GM12801 (cell line): ENCODE data around the gene PEX7.

Source experiments
- TF ChIP-seq, protein P1 (sequence below): IDR thresholded peaks from one replicate; pipeline ENCODE4 v1.5.1; 2011; ENCODE audit warnings: control low read depth; ENCODE audit not compliant: insufficient read length; ENCODE audit errors: extremely low read depth

PEX7 gene

DNA sequence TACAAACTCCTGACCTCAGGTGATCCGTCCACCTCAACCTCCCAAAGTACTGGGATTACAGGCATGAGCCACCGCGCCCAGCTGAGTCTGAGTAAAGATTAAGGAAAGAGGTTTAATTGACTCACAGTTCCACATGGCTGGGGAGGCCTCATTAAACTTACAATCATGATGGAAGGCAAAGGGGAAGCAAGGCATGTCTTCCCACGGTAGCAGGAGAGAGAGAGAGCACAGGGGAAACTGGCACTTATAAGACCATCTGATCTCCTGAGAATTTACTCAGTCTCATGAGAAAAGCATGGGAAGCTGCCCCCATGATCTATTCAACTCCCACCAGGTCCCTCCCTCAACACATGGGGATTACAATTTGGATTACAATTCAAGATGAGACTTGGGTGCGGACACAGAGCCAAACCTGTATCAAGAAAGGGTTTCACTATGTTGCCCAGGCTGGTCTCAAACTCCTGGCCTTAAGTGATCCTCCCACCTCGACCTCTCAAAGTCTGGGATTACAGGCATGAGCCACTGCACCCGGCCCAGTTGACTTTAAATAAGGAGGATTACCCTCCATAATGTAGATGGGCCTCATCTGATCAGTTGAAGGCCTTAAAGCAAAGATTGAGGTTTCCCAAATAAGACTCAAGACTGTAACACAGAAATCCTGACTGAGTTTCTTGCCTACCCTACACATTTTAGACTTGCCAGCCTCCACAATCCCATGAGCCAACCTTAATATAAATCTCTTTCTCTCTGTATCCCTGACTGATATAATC is 13.1 kb upstream of the PEX7 start:
- TF ChIP-seq, protein P1, sequence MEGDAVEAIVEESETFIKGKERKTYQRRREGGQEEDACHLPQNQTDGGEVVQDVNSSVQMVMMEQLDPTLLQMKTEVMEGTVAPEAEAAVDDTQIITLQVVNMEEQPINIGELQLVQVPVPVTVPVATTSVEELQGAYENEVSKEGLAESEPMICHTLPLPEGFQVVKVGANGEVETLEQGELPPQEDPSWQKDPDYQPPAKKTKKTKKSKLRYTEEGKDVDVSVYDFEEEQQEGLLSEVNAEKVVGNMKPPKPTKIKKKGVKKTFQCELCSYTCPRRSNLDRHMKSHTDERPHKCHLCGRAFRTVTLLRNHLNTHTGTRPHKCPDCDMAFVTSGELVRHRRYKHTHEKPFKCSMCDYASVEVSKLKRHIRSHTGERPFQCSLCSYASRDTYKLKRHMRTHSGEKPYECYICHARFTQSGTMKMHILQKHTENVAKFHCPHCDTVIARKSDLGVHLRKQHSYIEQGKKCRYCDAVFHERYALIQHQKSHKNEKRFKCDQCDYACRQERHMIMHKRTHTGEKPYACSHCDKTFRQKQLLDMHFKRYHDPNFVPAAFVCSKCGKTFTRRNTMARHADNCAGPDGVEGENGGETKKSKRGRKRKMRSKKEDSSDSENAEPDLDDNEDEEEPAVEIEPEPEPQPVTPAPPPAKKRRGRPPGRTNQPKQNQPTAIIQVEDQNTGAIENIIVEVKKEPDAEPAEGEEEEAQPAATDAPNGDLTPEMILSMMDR: no peak

DNA sequence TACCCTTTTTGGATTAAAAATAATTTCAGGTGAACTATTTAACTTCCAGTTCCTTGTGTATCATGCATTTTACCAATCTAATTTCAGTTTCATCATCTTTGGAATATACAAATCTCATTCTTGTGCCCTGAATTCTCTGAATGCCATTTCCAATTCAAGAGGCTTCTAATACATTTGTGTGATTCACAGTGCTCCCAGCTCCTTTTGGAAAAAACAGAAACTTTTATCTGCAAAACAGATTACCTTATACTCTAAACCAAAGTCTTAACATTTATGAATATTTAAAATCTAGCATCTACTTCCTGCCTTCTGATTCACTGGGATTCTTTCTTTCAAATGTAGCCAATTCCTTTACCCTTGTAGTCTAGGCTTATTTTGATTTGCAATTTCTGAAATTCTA is 11.1 kb upstream of the PEX7 start:
- TF ChIP-seq, protein P1: no peak

- TF ChIP-seq, protein P1: no peak
These were observed 10.2 kb upstream of the PEX7 start for GRCh38 chr6:136812174-136812573.

- TF ChIP-seq, protein P1: no peak
These were observed 5.7 kb upstream of the PEX7 start for GRCh38 chr6:136816656-136817055.

DNA sequence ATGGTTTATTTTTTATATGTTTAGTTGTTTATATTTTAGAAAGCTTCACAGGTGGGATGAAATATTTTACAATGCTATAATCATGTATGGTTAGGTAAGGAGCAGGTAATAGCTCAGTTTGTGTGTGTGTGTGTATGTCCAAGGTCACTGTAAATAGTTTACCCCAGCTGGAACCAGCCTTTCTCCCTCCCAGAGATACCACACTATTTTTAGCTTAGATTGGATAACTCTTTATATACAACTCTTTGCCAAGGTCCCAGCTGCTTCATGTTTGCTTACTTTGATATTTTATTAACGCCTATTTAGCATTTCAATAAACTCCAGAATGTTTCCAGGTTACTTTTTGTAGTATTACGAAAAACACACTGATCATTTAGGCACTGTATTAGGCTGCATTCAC is 1.8 kb upstream of the PEX7 start:
- TF ChIP-seq, protein P1: no peak

DNA sequence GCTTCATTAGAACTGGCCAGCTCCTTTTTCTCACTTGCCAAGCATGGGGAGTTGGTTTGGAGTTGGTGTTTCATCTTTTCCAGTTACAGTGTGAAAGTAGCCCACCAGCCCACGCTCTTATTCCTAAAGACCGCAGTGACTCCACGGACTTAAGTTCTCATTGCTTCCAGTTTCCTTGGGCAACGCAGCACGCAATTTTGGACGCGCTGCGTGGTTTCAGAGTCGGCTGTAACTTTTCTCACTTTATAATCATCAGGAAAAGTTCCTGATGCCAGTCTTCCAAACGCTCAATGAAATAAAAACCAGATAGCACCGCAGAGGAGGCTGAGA is 381 bp upstream of the PEX7 start:
- TF ChIP-seq, protein P1: no peak

GRCh38 chr6:136823128-136823660 is 802 bp downstream of the PEX7 start:
- TF ChIP-seq, protein P1: no peak

DNA sequence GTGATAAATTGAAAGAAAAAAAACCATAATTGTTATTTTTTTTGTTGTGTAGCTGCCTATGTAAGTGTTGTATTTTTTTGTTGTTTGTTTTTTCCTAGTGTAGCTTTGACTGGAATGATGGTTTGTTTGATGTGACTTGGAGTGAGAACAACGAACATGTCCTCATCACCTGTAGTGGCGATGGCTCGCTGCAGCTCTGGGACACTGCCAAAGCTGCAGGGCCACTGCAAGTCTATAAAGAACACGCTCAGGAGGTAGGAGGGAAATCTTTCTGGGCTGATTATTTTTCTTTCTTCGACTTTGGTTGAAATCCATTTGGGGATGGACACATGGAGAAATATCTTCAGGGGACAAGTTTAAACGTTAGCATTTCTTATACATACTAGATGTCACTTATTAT is 3.8 kb downstream of the PEX7 start:
- TF ChIP-seq, protein P1: no peak
